Mucosa of stomach (tissue), 1 donor: ENCODE measurements around the gene TLE4.
"Not testable (repeated sequence)": the region's sequence is repeated elsewhere in the genome, so short reads cannot be mapped to it uniquely, and the experiment has no call there.

Source experiments
- H3K27me3 ChIP-seq: one replicate; pipeline ENCODE4 v1.7.0; 2013; ENCODE audit warnings: mild to moderate bottlenecking, low read length; ENCODE audit not compliant: control insufficient read depth, insufficient read depth
- H3K36me3 ChIP-seq: one replicate; pipeline ENCODE4 v1.7.0; 2013; ENCODE audit warnings: low read length; ENCODE audit not compliant: control insufficient read depth, insufficient read depth
- H3K4me1 ChIP-seq: one replicate; pipeline ENCODE4 v1.7.0; 2013; ENCODE audit warnings: mild to moderate bottlenecking, low read length; ENCODE audit not compliant: control insufficient read depth, insufficient read depth
- H3K4me3 ChIP-seq: one replicate; pipeline ENCODE4 v1.7.0; 2013; ENCODE audit warnings: low read length
- H3K9ac ChIP-seq: one replicate; pipeline ENCODE4 v1.7.0; 2013; ENCODE audit warnings: mild to moderate bottlenecking, low read length, moderate library complexity
- H3K9me3 ChIP-seq: one replicate; pipeline ENCODE4 v1.7.0; 2013; ENCODE audit warnings: mild to moderate bottlenecking, low read length, moderate library complexity; ENCODE audit not compliant: control insufficient read depth
- donor health status: Pancreatic carcinoma.

TLE4 gene

GRCh38 chr9:79651251-79651795, 79.6 kb downstream of the TLE4 start:
- H3K9me3 ChIP-seq = no peaks in the 10 kb centered on the region
- H3K4me3 ChIP-seq = no peak overlapping the region
- H3K9ac ChIP-seq = no peak overlapping the region
- no peaks in the 10 kb centered on the region for H3K36me3 ChIP-seq
- no peaks in the 10 kb centered on the region for H3K4me1 ChIP-seq
- H3K27me3 ChIP-seq = no peaks in the 10 kb centered on the region

- Histone ChIP-seq H3K9ac (no peak overlapping the region), H3K9me3 (no peaks in the 10 kb centered on the region), H3K4me1 (peaks cover 8% of the 10 kb centered on the region), H3K4me3 (no peak overlapping the region), H3K27me3 (no peaks in the 10 kb centered on the region), H3K36me3 (no peaks in the 10 kb centered on the region)
Observed at GRCh38 chr9:79652598-79652997, 80.8 kb downstream of the TLE4 start.

DNA sequence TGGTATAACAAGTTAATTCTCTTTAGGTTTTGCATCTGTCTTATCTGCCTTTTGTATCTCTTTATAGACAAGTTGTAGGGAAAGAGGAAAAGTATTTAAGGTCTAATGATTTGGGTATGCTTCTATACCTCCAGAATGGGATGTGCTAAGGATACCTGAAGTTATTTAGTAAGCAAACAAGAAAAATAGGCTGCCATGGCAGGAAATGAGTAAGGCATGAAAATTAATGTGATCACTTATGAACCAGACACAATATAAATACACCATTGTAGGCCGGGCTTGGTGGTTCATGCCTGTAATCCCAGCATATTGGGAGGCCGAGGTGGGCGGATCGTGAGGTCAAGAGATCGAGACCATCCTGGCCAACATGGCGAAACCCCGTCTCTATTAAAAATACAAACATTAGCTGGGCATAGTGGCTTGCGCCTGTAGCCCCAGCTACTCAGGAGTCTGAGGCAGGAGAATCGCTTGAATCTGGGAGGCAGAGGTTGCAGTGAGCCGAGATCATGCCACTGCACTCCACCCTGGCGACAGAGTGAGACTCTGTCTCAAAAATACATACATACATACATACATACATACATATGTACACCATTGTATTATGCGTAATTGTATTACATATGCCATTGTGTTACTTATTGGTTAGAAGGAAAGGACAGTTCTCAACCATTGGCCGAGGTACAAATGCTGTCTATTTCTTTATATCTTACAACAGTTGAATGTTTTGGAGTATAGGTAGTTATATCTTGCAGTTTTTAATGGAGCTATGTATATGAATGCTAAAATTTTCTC, 83.0 kb downstream of the TLE4 start:
- not testable (repeated sequence) for H3K4me3 ChIP-seq, H3K4me1 ChIP-seq, H3K36me3 ChIP-seq, H3K27me3 ChIP-seq, H3K9me3 ChIP-seq, H3K9ac ChIP-seq

GRCh38 chr9:79655551-79655950, 83.8 kb downstream of the TLE4 start:
- H3K4me1 ChIP-seq = peaks cover 8% of the 10 kb centered on the region
- H3K4me3 ChIP-seq = no peak overlapping the region
- no peaks in the 10 kb centered on the region for H3K27me3 ChIP-seq
- H3K36me3 ChIP-seq = no peaks in the 10 kb centered on the region
- no peaks in the 10 kb centered on the region for H3K9me3 ChIP-seq
- no peak overlapping the region for H3K9ac ChIP-seq

- Histone ChIP-seq H3K4me1 (peaks cover 8% of the 10 kb centered on the region), H3K9me3 (no peaks in the 10 kb centered on the region), H3K36me3 (no peaks in the 10 kb centered on the region), H3K4me3 (no peak overlapping the region), H3K9ac (no peak overlapping the region), H3K27me3 (no peaks in the 10 kb centered on the region)
Observed at GRCh38 chr9:79656169-79656568, 84.4 kb downstream of the TLE4 start.

GRCh38 chr9:79657891-79658290, 86.1 kb downstream of the TLE4 start:
- Histone ChIP-seq H3K9ac (no peak overlapping the region), H3K36me3 (no peaks in the 10 kb centered on the region), H3K9me3 (no peaks in the 10 kb centered on the region), H3K4me1 (peaks cover 8% of the 10 kb centered on the region), H3K4me3 (no peak overlapping the region), H3K27me3 (no peaks in the 10 kb centered on the region)

DNA sequence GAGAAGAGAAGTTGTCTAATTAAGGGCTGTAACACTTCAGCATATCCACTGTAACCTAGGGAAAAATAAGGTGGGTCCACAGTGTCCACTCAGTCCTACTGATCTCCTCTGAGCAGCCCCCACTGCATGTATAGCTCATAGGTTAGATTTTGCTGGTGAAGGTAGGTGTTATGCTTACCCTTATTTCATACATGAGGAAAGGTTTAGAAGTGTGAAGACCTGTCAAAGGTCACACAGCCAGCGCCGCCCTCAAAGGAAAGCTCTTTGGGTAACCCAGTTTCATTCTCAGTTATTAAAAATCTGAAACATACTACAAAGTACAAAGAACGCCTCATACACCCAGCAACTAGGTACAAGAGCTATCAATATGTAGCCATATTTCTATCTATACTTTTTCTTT, 87.2 kb downstream of the TLE4 start:
- Histone ChIP-seq H3K27me3 (no peaks in the 10 kb centered on the region), H3K4me1 (peaks cover 8% of the 10 kb centered on the region), H3K9ac (no peak overlapping the region)

GRCh38 chr9:79660615-79661014, 88.8 kb downstream of the TLE4 start:
- H3K4me3 ChIP-seq = no peak overlapping the region
- no peak overlapping the region for H3K9ac ChIP-seq

More for the DNA sequence above, 87.2 kb downstream of the TLE4 start:
- no peaks in the 10 kb centered on the region for H3K36me3 ChIP-seq
- H3K4me3 ChIP-seq = no peak overlapping the region
- no peaks in the 10 kb centered on the region for H3K9me3 ChIP-seq

GRCh38 chr9:79661279-79661678, 89.5 kb downstream of the TLE4 start:
- Histone ChIP-seq H3K27me3 (no peaks in the 10 kb centered on the region), H3K36me3 (no peaks in the 10 kb centered on the region), H3K4me3 (no peak overlapping the region), H3K9ac (no peak overlapping the region), H3K9me3 (no peaks in the 10 kb centered on the region), H3K4me1 (peaks cover 8% of the 10 kb centered on the region)

More at GRCh38 chr9:79660615-79661014, 88.8 kb downstream of the TLE4 start:
- Histone ChIP-seq H3K4me1 (peaks cover 8% of the 10 kb centered on the region), H3K27me3 (no peaks in the 10 kb centered on the region), H3K9me3 (no peaks in the 10 kb centered on the region), H3K36me3 (no peaks in the 10 kb centered on the region)

DNA sequence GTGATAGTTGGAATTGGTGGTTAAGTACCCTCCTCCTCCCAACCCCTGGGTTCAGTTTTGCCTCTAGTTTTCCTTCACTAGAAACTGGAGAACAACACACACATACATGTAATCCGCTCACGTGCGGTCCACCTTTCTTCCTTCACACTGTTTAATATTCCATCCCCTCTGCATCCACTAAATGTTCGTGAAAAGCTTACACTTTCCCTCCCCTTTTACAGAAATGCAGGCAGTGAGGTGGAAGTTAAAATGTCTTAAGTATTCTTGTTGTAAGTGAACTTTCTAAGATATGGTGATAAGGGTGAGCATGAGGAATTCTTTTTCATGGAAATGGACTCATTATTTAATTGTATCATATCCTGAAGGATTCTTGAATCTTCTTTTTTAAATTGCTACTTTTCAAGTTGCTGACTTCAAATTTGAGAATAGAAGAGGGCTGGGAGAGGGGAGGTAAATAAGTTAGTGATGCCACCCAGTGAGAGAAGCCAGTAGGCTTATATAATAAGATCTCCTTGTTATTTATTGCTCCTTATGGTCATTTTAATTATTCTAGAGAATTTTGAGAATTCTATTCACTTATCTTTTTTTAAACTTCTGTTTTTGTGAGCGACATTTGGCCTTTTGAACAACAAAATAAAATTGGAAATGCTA, 90.2 kb downstream of the TLE4 start:
- no peak overlapping the region for H3K9ac ChIP-seq
- no peaks in the 10 kb centered on the region for H3K9me3 ChIP-seq
- H3K4me1 ChIP-seq = peaks cover 5% of the 10 kb centered on the region
- no peaks in the 10 kb centered on the region for H3K36me3 ChIP-seq
- H3K27me3 ChIP-seq = no peaks in the 10 kb centered on the region
- no peak overlapping the region for H3K4me3 ChIP-seq

DNA sequence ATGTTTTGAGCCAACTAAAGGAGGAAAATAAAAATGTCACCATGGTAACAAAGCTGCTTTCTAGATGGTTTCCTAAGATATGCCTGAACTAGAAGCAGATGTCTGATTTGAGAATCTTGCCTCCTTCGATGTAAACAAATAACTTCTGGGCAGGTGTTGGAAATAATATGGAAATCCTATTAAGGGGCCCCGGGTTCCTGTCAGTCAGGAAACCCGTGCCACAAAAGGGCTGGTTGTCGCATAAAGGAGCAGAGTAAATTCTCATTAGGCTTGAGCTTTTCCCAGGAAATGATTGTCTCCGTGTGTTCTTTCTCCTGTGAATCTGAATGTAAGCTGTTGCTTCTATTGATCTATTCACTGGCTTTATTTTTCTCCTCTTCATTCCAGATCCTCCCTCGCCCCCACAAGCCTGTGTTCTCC, 90.8 kb downstream of the TLE4 start:
- H3K4me3 ChIP-seq = no peak overlapping the region
- H3K9ac ChIP-seq = no peak overlapping the region
- no peaks in the 10 kb centered on the region for H3K4me1 ChIP-seq
- H3K9me3 ChIP-seq = no peaks in the 10 kb centered on the region
- no peaks in the 10 kb centered on the region for H3K36me3 ChIP-seq
- H3K27me3 ChIP-seq = no peaks in the 10 kb centered on the region

- H3K9ac ChIP-seq = no peak overlapping the region
- H3K4me3 ChIP-seq = no peak overlapping the region
- no peaks in the 10 kb centered on the region for H3K36me3 ChIP-seq
- H3K4me1 ChIP-seq = no peaks in the 10 kb centered on the region
- no peaks in the 10 kb centered on the region for H3K9me3 ChIP-seq
- no peaks in the 10 kb centered on the region for H3K27me3 ChIP-seq
Observed at GRCh38 chr9:79663300-79663699, 91.5 kb downstream of the TLE4 start.
